GM15510 (cell line): ENCODE measurements around the gene DBX1.

Source experiments
- POLR2A ChIP-seq: IDR thresholded peaks from 3 replicates; pipeline ENCODE4 v1.6.1; 2011; ENCODE audit warnings: borderline replicate concordance; ENCODE audit not compliant: insufficient read length; ENCODE audit errors: extremely low read depth

DBX1 gene

GRCh38 chr11:20116825-20117224, 43.5 kb downstream of the DBX1 start:
- no peak for TF ChIP-seq POLR2A

- no peak for TF ChIP-seq POLR2A
Measured at GRCh38 chr11:20114588-20114987, 45.7 kb downstream of the DBX1 start.

DNA sequence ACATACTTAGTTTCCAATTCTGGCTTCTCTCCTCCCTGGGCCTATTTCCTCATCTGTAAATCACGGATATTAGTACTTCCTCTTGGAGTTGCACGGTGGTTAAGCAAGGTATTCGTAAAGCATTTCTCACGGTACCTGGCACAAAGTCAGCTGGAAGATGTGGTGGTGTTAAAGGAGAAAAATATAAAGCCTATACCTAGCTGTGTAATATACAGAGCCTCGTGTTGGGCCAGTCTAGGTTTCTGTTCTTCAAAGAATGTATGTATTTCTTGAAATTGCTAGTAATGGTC, 47.2 kb downstream of the DBX1 start:
- no peak for TF ChIP-seq POLR2A

DNA sequence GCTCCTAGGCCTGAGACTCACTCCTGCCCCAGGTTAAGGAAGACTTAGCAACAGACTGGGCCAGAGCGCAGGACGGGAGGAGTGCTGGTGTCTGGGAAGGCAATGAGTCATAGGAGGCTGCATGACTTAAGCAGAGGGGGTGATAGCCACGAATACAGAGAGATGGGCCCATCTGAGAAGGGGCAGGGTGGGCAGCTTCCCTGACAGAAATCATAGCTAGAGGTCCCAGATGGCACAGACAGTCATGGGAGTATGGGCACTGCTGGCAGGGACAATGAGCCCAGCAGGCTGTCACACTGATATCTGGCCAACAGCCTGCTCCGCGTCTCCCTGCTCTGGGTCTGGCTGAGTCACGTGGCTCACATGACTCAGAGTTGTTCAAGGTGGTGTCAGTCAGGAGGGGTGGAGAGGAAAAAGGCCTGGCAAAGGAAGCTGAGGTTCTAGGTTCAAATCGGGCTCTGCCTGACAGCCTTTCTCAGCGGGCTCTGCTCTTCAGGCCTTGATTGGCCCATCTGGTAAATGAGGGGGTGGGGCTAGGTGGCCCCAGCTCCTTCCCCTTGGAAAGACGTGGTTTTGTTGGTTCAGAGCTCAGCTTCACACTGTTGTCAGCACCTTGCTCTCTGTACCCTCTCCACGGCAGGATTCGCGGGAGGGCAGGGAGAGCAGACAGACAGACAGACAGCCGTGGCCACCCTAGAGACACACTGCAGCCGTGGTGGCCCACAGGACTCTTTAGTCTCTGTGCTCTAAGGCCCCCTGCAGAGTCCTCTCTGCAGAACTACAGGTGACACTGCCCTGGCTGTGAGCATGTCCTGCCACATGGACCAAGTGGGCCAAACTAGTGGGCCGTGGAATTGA, 47.8 kb downstream of the DBX1 start:
- no peak for TF ChIP-seq POLR2A

GRCh38 chr11:20111871-20112270, 48.4 kb downstream of the DBX1 start:
- TF ChIP-seq POLR2A, result no peak

DNA sequence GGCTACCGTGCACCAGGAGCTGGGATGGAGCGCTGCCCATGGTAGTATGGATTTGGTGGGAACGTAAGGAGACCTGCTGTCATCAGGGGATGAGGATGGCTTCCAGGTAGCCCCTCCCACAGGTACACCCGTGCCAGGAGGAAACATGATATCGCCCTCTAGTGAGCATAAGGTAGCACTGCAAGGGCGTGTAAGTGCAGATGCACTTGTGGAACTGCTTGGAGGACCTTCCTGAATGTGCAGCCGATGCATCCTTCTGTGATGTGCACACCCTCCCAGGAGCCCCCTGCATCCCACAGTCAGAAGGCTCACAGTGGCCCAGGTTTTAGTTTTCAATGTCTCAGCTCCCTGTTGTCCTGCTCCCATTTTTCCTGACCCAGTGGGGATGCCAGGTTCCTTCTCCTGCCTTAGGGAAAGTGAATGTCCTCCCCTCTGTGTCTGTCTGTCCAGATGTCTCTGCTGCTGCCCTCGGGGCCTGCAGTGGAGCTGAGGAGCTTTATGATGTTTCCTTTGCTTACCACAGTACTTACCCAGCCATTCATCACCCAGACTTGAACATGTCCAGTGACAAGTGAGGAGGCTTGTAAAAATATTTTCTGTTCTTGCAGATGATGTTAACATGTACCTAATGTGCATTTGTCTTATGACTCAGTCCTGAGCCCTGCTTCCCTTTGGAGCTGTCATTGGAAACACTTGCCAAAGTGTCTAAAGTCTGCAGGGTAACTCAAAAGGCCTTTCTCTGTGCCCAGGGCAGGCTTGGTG, 49.2 kb downstream of the DBX1 start:
- no peak for TF ChIP-seq POLR2A

DNA sequence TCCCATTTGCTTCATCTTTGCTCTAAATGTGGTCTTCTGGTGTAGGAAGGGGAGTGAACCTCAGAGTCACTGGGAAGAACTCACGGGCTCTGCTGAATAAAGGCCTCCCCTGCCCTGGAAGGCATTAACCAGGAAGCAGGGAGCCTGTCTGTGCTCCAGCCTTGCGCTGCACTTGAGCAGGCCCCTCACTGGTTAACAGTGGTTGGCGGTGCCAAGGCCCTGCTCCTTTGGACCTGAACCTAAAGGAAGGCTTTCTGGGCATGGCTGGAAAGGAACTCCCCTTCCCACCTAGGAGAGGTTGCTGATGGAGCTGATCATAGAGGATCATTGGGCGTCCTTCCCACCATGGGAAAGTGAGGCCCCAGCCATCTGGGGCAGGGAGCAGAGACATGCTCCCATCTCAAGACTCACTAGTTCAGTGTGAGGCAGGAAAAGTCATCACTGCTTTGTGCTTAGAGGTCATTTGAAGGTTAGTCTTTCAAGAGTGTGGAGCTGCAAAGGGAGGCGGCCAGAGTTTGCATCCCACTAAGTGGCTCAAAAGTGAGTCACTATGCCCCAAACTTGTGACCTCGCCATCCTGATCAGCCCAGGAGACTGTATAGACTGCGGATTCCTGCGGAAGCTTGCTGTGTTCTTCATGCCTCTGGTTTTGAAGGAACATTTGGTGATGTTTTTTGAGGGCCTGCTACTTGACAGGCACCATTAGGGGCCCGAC, 50.4 kb downstream of the DBX1 start:
- TF ChIP-seq POLR2A, result no peak
